ENCODE data around the gene CENPF.

DNA sequence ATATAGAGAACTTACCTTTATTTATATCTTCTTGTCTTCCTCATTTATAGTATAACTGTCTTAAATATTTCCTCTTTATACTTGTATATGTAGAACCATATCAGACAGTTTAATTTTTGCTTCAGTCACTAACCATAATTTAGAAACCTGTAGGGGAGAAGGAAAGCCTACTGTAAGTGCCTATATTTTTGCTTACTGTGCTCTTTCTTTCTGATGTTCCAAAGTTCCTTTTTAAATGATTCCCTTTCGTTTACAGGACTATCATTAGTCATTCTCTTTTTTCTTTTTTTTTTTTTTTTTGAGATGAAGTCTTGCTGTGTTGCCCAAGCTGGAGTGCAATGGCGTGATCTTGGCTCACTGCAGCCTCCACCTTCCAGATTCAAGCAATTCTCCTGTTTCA is 109.7 kb downstream of the CENPF start:
- TF ChIP-seq EZH2 (IDR thresholded peaks at IDR 0.05) (no peak), POLR2AphosphoS5 (IDR thresholded peaks at IDR 0.05; ENCODE audit: borderline replicate concordance, low read depth, low read length) (no peak)

Measured in SK-N-MC (cell line).